Measurements from ENCODE around the gene HOXD11. TPM values are rescaled to one million over a fixed set of nuclear protein-coding genes. Genes with fewer than 3 reads are reported as not detected.

Gene HOXD11
- total and polyA plus RNA-seq, 2 donors (not counting 1 experiment from before 2014, with no cell fraction given): not detected

GRCh38 chr2:176114930-176115625, 8.0 kb downstream of the HOXD11 start:
- intact Hi-C loops (cut with micrococcal nuclease): no loop called here
- Histone ChIP-seq H3K9me3 (ENCODE audit: control extremely low read depth in 1 of 3, control insufficient read depth in 2 of 3, insufficient read depth in 1 of 3, low read length in 2 of 3) (peaks cover 0 to 55% (median 2%) of the 10 kb centered on the region in 3 donors), H3K36me3 (replicated peaks in 1 of 2; ENCODE audit: control extremely low read depth in 1 of 2, control insufficient read depth in 1 of 2, extremely low read depth in 1 of 2, insufficient read depth in 2 of 2, low read length in 1 of 2) (no peaks in the 10 kb centered on the region), H3K4me2 (replicated peaks; ENCODE audit: low read depth, low read length, poor library complexity, severe bottlenecking) (no peak overlapping the region), H2AFZ (ENCODE audit: insufficient read depth, low read depth, low read length, poor library complexity, severe bottlenecking) (no peak overlapping the region), H3K27ac (ENCODE audit: low read length in 2 of 2) (no peak overlapping the region), H3K79me2 (ENCODE audit: control insufficient read depth, insufficient read depth, low read length) (no peaks in the 10 kb centered on the region), H3K4me3 (ENCODE audit: control extremely low read depth in 1 of 5, extremely low read depth in 1 of 5, insufficient read depth in 1 of 5, low read depth in 2 of 5, low read length in 4 of 5) (no peak overlapping the region), H3K27me3 (replicated peaks in 1 of 4; ENCODE audit: control extremely low read depth in 1 of 4, control insufficient read depth in 3 of 4, insufficient read depth in 4 of 4, low read length in 3 of 4) (peaks cover 0 to 95% (median 75%) of the 10 kb centered on the region in 4 experiments), H3K9ac (ENCODE audit: low read length) (no peak overlapping the region), H3K4me1 (ENCODE audit: control insufficient read depth in 2 of 2, insufficient read depth in 2 of 2, low read length in 2 of 2) (peaks cover 0 to 10% of the 10 kb centered on the region in 2 donors), H4K20me1 (ENCODE audit: control insufficient read depth, insufficient read depth, low read length, poor library complexity, severe bottlenecking) (no peaks in the 10 kb centered on the region)
- ChIA-PET POLR2A (no interaction called here), CTCF (interaction anchor here (1.0 to 1.7 kb wide), 2 partner anchors 12 to 1033 kb away, joined by 3 read pairs; no protein-coding TSS in a partner anchor)
- H3K9me3 Mint-ChIP-seq (ENCODE audit: insufficient read depth): peaks cover 4% of the 10 kb centered on the region
- 7% methylated on average over 9 of the region's 16 CpGs for WGBS (ENCODE audit: insufficient coverage)
- H3K27ac Mint-ChIP-seq: no peak overlapping the region
- no peak overlapping the region for H3K4me3 Mint-ChIP-seq
- ATAC-seq (ENCODE audit: low read depth) (no peak), DNase-seq (no peak)
- H3K4me1 Mint-ChIP-seq: peaks cover 8% of the 10 kb centered on the region
- H3K27me3 Mint-ChIP-seq: peaks cover 84% of the 10 kb centered on the region
- TF ChIP-seq EZH2 (IDR thresholded peaks at IDR 0.05; ENCODE audit: borderline replicate concordance, insufficient read depth, low read depth, low read length, poor library complexity, severe bottlenecking): no peak
- TF ChIP-seq CTCF (IDR thresholded peaks at IDR 0.05): no peak

Measured in B cell (primary cell).